A375 (cell line): Measurements from ENCODE around the gene CDKL2. TPM values are rescaled to one million over a fixed set of nuclear protein-coding genes. Genes with fewer than 3 reads are reported as not detected.

ENCODE experiments used
- small RNA-seq: library from RNA; depleted of rRNA; stranded (forward); fragments of <200 nt; gene quantifications from one replicate; pipeline ENCODE3, GENCODE V24; 2014
- total RNA-seq: library from RNA; depleted of rRNA; stranded (reverse); fragments of >200 nt; shearing (Covaris generic); gene quantifications from 2 replicates; pipeline ENCODE4 v1.2.3, GENCODE V29; 2014; rRNA removed

The CDKL2 gene
- total RNA-seq: not detected in 2 replicates

DNA sequence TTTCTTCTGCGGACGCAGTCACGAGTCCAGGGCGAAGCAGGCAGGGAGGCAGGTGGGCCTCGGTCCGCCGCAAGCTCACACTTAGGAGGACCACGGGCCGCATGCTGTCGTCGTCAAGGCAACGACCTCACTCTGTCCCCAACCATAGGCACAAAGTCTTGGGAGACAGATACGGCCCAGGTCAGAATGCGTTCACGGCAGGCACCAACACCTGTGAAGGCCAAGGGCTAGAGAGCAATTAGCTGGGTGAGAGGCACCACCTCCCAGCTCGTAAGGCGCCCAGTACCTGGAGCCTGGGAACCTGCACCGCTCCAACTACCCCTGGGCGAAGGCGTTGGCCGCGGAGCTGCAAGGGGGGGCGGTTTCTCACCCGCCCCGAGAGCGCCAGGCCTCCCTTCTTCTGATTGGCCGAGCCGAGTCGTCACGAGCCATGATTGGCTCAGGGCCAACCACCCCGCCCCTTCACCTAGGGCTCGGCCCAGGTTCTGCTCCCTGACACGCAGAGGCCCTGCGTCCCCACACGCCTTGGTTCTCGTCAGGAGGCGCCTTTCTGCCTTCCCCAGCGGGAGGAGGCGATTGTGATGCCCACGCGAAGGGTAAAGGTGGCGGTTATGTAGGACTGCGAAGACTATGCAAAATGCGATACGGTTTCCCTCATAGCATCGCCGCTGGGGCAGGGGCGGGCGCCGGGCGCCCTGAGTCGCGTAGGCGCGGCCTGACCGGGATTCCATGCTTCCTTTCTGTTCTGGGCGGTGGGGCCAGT lies at the start of gene CDKL2:
CDKL2 (minus strand) TSS at position 355 of the 763 bp plus-strand sequence. CDS start 4,540 bp downstream, outside the sequence.

DNA sequence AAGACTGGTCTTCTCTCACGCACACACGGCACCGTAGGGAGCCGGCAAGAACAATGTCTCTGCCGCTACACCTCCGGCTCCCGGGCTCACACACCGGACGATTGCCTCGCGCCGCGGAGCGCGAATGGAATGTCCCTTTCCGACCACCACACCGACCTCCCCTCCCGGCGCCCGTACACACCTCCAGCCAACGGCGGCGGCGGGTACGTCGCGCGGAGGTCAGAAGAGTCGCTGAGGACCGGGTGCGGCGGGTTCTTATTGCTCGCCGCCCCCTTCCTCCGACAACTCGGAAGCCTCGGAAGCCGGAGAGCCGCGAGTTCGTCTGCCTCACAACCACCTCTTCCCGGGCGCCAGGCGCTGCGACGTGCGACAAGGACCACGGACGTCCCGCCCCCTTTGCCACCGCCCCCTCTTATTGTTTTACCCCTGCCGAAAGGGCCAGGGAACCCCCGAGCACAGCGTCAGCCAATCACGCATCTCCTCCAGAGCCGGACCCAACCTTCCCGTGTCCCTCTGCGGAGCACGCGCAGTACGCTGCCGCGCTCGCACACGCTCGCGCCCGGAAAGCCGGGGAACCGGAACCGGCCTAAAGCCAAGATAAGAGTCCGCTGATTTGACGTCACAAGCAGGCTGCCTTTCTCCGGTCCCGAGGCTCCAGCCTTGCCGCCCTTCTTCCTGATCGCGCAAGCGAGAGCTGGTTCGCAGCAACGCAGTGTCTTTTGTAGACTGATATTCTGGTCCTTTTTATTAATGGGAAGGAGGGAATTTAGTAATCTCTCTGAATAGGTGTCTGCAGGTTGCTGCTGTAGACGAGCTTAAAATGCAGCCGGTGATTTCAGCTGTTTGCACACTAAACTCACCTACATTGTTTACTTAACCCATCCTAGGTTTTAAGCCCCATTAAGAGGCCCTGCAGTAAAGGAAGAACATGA lies 43.0 kb upstream of the CDKL2 start, which contains the start of gene G3BP2:
G3BP2 (minus strand) TSS at position 385 of the 932 bp plus-strand sequence. CDS start 11,386 bp downstream, outside the sequence.

DNA sequence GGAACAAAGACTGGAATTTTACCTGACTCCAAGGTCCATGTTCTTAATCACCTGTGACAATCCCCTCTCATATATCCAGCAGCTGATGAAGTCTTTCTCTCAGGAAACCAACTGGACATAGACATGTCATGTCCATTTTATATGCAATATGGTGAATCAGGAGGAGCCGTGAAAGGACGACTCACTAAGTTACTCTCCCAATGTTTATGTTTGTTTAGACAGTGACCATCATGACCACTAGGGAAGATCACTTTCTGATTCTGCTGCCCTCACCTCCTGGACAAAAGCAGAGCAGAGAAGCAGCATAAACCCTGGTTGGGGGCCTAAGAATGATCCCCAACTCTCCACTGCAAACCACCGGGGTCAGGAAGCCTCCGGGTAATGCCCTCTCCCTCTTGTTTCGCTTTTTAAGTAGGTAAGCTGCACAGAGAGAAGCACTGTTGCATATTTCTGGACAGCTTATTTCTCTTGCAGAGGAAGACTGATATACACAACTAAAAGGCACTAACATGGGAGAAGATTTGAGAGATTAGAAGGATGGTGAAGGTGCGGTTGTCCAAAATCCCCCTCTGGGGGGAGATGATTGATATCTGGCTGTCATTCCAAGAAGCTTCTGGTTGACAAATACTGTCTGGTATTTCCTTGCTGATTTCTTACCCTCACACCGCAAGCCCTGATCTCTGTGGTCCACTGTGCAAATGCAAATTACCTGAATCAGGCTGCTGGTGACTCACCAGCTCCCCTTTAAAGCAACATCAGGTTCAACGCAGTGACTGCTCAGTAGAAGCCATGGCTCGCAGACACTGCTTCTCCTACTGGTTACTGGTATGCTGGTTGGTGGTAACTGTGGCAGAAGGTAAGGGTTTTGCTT lies 74.8 kb downstream of the CDKL2 start, which contains the start of gene ODAPH:
ODAPH (plus strand) TSS at position 773 of the 871 bp plus-strand sequence; CDS start at position 790, 17 bp downstream.

Small RNA genes lying within 50 kb of the gene (small RNA-seq; reads per million reads assigned to genes)
- not detected for gene RF00019

Other genes with a start within 250 kb of the CDKL2 start
- gene RCHY1, start 116.1 kb downstream of the CDKL2 start, total RNA-seq: 15.4 and 18.8 TPM in 2 replicates
- 8.1 and 10.5 TPM in 2 replicates for gene THAP6, start 116.1 kb downstream of the CDKL2 start, total RNA-seq
- not detected in 2 replicates for gene ODAPH, start 74.5 kb downstream of the CDKL2 start, total RNA-seq
- gene G3BP2, start 42.9 kb upstream of the CDKL2 start, total RNA-seq: 51.0 and 61.7 TPM in 2 replicates
- gene USO1, start 94.0 kb upstream of the CDKL2 start, total RNA-seq: 46.9 and 51.6 TPM in 2 replicates